Dendritic cell treated with granulocyte-macrophage colony-stimulating factor and Interleukin-4, amounts not matched to agents 40 ng/mL and 50 ng/mL, for 4 days (primary cell): ENCODE results near the gene C9orf78.

Source experiments
- H3K27ac Mint-ChIP-seq: one replicate; pipeline ENCODE4 v1.8.0; 2022; ENCODE audit warnings: mild to moderate bottlenecking, mixed read lengths
- H3K27me3 Mint-ChIP-seq: one replicate; pipeline ENCODE4 v1.8.0; 2022; ENCODE audit warnings: mild to moderate bottlenecking, mixed read lengths
- H3K36me3 Mint-ChIP-seq: one replicate; pipeline ENCODE4 v1.8.0; 2022; ENCODE audit warnings: low read depth, mixed read lengths
- H3K4me1 Mint-ChIP-seq: one replicate; pipeline ENCODE4 v1.8.0; 2022; ENCODE audit warnings: low read depth, mixed read lengths
- H3K4me3 Mint-ChIP-seq: one replicate; pipeline ENCODE4 v1.8.0; 2022; ENCODE audit warnings: mild to moderate bottlenecking, moderate library complexity, mixed read lengths
- H3K9me3 Mint-ChIP-seq: one replicate; pipeline ENCODE4 v1.8.0; 2022; ENCODE audit warnings: mixed read lengths
- intact Hi-C: fragments of 100-400 bp; cut with micrococcal nuclease; formaldehyde crosslinking; loops from one replicate; pipeline ENCODE4 v1.15.0; 2022

C9orf78 gene

DNA sequence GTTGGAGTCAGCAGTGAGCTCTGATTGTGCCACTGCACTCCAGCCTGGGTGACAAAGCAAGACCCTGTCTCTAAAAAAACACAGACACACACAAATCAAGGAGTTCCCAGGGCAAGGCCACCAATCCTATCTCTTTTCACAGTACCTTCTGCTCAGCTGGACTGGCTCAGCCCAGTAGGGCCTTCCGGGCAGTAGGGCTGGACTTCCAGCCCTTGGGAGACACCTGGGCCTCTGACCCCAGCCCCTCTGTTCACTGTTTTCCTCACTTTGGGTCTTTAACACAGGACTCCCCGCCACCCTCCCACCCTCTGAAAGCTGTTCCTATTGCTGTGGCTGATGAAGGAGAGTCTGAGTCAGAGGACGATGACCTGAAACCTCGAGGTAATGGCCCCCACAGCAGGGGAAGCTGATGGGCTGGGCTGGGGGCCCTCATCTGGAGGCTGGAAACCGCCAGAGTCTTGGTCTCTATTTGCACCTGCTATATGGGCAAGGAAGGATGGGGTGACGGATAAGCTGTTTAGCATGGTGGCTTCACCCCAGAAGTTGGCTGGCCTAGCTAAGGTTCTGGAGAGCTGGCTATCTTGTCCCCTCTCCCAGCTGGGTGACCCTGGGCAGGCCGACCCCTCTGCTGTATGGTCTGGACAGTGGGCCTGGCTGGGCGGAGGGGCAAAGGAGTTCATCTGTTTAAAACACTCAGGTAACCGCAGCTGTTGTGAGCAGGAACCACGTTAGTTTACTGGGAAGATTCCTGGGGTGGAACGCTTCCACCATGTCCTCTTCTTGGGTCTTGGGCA is 25.8 kb upstream of the C9orf78 start:
- Mint-ChIP-seq H3K4me1 (peaks cover 9% of the 10 kb centered on the region), H3K4me3 (no peak overlapping the region), H3K27me3 (no peaks in the 10 kb centered on the region), H3K36me3 (peaks cover 91% of the 10 kb centered on the region), H3K9me3 (no peaks in the 10 kb centered on the region), H3K27ac (no peak overlapping the region)
- intact Hi-C loops: no loop called here

DNA sequence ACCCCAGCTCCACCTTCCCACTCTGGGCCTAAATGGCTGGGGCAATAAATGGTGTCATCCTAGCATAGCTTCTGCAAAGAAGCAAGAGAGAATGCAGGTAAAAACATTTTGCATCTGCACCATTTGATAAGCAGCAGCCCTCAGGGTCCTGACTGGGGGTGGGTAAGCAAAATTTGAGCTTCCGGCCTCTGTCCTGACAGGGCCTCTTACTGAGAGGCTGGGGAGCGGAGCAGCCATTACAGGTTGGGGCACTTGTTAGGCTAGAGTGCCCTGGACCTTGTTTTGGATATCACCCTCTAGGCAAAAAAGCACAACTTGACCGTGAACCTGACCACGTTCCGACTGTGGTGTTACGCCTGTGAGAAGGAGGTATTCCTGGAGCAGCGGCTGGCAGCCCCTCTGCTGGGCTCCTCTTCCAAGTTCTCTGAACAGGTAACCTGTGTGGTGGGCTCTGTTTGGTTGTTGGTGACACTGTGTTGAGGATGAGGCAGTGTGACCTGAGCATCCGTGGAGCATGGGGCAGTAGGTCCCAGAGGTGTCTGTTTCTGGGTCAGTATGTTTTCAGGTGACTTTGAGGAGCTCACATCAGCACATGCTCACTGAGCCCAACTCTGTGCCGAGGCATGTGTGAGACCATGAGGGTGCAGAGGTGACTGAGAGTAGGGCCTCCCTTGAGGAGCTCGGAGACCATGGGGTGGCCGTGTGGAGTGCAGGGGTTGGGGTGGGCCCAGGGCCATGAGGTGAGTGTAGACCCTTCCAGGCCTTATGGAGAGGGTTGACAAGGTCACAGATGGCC is 23.3 kb upstream of the C9orf78 start:
- Mint-ChIP-seq H3K36me3 (peaks cover 94% of the 10 kb centered on the region), H3K9me3 (no peaks in the 10 kb centered on the region), H3K4me1 (no peaks in the 10 kb centered on the region), H3K27me3 (no peaks in the 10 kb centered on the region), H3K27ac (no peak overlapping the region), H3K4me3 (no peak overlapping the region)
- intact Hi-C loops: no loop called here

DNA sequence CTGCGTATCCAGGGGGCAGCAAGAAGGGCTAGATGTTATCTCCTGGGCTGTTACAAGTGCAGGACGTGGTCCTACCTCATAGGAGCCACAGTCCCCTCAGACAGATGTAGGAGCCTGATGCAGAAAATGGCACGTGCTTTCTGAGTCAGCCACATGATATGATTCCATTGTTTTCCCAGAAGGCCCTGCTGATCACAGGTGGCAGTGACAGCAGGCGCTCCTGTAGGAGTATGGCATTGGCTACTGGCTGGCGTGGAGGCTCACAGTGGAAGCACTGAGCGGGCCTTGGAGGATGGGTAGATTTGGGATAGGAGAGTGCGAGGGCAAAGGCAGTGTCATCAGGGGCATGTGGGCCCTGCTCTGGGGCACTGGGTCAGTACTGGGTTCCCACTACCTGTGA is 22.1 kb upstream of the C9orf78 start:
- H3K4me1 Mint-ChIP-seq: no peaks in the 10 kb centered on the region

DNA sequence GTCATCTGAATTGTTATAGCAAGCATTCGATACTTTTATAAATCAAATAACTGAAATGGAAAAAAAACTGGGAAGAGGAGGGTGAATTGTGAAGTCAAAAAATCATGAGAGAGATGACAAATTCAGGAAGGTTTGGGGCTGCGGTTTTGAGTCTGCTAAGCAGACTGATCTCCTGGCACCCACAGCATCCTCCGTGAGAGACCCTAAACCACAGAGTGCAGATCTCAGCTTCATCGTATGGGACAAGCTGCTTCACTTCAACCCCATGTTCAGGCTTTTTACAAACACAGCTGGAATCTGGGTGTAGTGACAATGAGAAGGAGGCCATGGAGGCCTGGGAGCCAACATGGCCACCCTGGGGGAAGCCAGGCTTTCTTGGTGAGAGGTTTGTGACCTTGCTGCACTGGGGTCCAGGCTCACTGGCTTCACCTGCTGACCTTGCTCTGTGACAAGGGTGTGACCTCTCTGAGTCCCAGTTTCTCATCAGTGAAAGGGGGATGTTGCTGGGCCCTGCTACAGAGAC is 19.6 kb upstream of the C9orf78 start:
- Mint-ChIP-seq H3K4me3 (no peak overlapping the region), H3K9me3 (no peaks in the 10 kb centered on the region), H3K27me3 (no peaks in the 10 kb centered on the region), H3K36me3 (peaks cover 100% of the 10 kb centered on the region), H3K4me1 (no peaks in the 10 kb centered on the region), H3K27ac (no peak overlapping the region)
- intact Hi-C loops: no loop called here

More for the DNA sequence above, 22.1 kb upstream of the C9orf78 start:
- H3K9me3 Mint-ChIP-seq: no peaks in the 10 kb centered on the region
- H3K27me3 Mint-ChIP-seq: no peaks in the 10 kb centered on the region
- peaks cover 94% of the 10 kb centered on the region for H3K36me3 Mint-ChIP-seq
- no peak overlapping the region for H3K4me3 Mint-ChIP-seq
- no peak overlapping the region for H3K27ac Mint-ChIP-seq
- intact Hi-C loops: no loop called here

DNA sequence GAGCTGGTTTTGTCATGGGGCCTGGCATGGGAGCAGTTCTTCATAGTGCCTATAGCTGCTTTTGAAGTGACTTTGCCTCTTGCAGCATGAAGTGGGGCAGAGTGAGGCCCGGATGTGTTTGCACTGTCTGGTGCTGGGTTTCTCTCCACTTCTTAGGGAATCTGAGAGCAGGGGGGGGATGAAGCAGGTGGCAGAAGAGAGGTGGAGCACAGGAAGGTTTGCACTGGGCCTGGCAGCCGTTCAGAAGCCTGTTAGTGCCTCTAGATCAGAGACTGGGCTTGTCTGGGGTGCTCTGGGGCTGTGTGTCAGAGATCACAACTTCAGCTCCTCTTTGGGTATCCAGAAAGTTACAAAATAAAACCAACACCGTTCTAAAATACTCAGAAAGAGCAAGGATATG is 18.5 kb upstream of the C9orf78 start:
- H3K27ac Mint-ChIP-seq: no peak overlapping the region
- H3K36me3 Mint-ChIP-seq: peaks cover 92% of the 10 kb centered on the region
- H3K9me3 Mint-ChIP-seq: no peaks in the 10 kb centered on the region
- H3K4me3 Mint-ChIP-seq: no peak overlapping the region
- H3K27me3 Mint-ChIP-seq: no peaks in the 10 kb centered on the region
- intact Hi-C loops: no loop called here
- no peaks in the 10 kb centered on the region for H3K4me1 Mint-ChIP-seq

DNA sequence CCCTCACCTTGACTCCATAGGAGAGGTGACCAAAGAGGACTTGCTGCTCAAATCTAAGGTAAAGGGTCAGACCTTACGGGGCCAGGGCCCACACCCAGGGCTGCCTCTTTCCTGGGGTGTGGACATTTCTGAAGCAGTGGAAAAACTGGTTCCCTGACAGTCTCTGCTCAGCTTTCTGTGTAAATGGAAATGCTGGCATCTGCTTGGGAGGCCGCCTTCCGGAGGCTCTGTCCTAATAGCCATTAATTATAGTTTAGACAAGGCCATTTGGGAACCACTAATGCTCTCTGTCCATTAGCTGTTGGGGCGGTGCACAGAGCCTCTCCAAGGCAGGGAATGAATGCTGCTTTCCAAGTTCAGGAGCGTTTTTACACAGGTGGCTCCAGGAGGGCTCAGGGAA is 17.5 kb upstream of the C9orf78 start:
- Mint-ChIP-seq H3K27ac (no peak overlapping the region), H3K9me3 (no peaks in the 10 kb centered on the region)

DNA sequence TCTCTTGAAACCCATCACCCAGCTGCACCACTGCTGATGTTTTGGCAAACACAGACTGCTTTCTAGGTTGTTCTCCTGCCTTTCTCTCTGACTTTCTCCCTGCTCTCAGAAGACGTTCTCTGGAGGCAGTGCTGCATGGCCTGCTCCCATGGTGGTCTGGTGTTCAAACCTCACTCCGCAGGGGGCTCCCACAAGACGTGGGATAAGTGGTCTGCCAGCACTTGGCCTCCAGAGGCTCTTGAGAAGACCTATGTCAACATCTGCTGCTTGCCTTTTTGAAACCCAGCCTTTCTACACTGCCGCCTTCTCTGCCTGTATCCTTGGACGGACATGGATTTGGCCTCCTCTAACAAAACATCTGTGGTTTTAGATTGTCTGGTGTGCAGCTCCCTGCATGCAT is 16.7 kb upstream of the C9orf78 start:
- no peaks in the 10 kb centered on the region for H3K9me3 Mint-ChIP-seq
- intact Hi-C loops: no loop called here
- H3K36me3 Mint-ChIP-seq: peaks cover 74% of the 10 kb centered on the region
- H3K4me1 Mint-ChIP-seq: peaks cover 4% of the 10 kb centered on the region
- H3K27ac Mint-ChIP-seq: no peak overlapping the region
- no peak overlapping the region for H3K4me3 Mint-ChIP-seq
- no peaks in the 10 kb centered on the region for H3K27me3 Mint-ChIP-seq

More for the DNA sequence above, 17.5 kb upstream of the C9orf78 start:
- intact Hi-C loops: no loop called here
- Mint-ChIP-seq H3K27me3 (no peaks in the 10 kb centered on the region), H3K4me1 (no peaks in the 10 kb centered on the region), H3K4me3 (no peak overlapping the region), H3K36me3 (peaks cover 81% of the 10 kb centered on the region)

DNA sequence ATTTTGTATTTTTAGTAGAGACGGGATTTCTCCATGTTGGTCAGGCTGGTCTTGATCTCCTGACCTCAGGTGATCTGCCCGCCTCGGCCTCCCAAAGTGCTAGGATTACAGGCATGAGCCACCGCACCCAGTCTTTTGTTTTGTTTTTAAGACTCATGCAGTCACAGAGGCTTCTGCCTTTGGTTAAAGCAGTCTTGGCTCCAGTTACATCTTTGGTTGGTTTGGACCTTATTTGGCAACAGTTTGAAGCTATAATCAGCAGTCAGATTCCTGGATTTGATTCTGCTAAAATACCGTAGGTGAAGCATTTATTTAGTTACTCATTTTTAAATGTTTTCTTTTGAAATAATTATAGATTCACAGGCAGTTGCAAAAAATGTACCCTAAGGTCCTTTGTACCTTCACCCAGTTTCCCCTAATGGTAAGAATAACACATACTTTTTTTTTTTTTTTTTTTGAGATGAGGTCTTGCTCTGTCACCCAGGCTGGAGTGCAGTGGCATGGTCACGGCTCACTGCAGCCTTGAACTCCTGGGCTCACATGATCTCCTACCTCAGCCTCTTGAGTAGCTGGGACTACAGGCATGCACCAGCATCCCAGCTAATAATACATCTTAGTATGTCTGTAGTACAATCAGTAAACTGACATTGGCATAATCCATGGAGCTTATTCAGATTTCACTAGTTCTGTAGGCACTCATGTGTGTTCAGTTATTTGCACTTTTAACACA is 15.9 kb upstream of the C9orf78 start:
- Mint-ChIP-seq H3K4me3 (no peak overlapping the region), H3K36me3 (peaks cover 65% of the 10 kb centered on the region), H3K27me3 (no peaks in the 10 kb centered on the region), H3K4me1 (peaks cover 8% of the 10 kb centered on the region), H3K9me3 (no peaks in the 10 kb centered on the region), H3K27ac (no peak overlapping the region)
- intact Hi-C loops: no loop called here

DNA sequence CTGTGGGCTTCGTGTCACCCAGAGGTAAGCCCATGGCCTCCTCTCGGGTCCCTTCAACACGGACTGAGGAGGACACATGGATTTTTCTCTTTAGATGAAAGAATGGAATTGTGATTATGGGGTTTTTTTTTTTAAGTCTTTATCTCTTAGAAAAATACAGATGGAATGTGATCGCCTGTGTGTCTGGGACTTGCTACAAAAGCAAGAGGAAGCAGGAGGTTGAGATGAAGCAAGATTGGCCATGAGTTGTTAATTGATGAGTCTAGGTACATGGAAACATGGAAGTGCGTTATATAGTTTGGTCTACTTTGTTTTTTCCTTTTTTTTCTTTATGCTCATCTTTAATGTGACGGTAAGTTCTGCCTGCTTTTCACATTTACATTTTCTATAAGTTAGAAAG is 14.8 kb upstream of the C9orf78 start:
- H3K4me3 Mint-ChIP-seq: no peak overlapping the region
- H3K27ac Mint-ChIP-seq: no peak overlapping the region
- H3K9me3 Mint-ChIP-seq: no peaks in the 10 kb centered on the region
- intact Hi-C loops: no loop called here
- H3K36me3 Mint-ChIP-seq: peaks cover 54% of the 10 kb centered on the region
- no peaks in the 10 kb centered on the region for H3K27me3 Mint-ChIP-seq
- H3K4me1 Mint-ChIP-seq: peaks cover 8% of the 10 kb centered on the region

DNA sequence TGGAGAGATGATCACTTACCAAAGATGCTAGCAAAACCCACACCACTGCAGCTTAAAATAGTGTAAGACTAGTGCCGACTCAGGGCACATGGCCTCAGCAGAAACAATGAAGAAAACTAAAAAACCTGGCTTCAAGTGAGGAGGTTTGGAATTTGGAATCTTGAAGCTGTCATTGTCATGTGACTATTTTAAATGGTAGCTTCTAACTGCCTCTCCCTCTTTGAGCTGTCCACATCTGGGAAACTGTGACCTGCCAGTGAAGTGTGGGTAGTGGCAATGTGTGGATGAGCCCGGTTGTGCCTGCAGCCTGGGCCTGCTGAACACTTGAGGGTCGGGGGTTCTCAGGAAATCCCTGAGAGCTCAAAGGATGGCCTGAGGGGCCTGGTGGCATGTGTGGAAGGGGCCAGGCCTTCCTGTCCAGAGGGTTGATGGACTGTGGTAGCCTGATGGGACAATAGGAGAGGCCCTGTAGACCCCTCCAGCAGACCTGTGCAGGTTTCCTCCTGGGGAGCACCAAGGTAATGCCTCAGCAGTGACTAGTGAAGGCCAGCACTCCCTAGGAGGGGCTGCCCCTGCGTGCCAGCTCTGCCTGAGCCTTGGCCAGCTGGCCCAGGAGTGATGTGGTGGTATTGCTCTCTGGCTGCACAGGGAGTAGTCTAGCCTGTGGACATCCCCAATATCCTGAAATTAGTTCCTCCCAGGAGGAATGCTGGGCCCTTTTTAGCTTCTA is 13.8 kb upstream of the C9orf78 start:
- Mint-ChIP-seq H3K36me3 (peaks cover 44% of the 10 kb centered on the region), H3K27ac (no peak overlapping the region)

DNA sequence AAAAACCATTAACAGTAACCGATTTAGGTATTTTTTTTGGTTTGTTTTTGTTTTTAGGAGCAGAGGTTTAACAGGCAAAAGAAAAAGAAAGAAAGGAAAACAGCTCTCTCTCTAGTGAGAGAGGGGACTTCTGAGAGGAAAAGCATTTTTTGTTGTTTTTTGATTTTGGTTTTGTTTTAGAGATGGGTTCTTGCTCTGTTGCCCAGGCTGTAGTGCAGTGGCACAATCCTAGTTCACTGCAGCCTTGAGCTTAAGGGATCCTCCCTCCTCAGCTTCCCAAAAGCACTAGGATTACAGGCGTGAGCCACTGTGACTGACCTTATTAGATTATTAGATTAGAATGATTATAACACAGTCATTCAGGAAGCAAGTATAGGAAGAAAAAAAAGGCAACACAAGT is 10.3 kb upstream of the C9orf78 start:
- Mint-ChIP-seq H3K27me3 (no peaks in the 10 kb centered on the region), H3K36me3 (peaks cover 9% of the 10 kb centered on the region), H3K27ac (no peak overlapping the region), H3K4me3 (no peak overlapping the region), H3K9me3 (no peaks in the 10 kb centered on the region), H3K4me1 (peaks cover 8% of the 10 kb centered on the region)
- intact Hi-C loops: no loop called here

More for the DNA sequence above, 13.8 kb upstream of the C9orf78 start:
- H3K27me3 Mint-ChIP-seq: no peaks in the 10 kb centered on the region
- no peak overlapping the region for H3K4me3 Mint-ChIP-seq
- H3K4me1 Mint-ChIP-seq: peaks cover 8% of the 10 kb centered on the region
- intact Hi-C loops: no loop called here
- H3K9me3 Mint-ChIP-seq: no peaks in the 10 kb centered on the region

DNA sequence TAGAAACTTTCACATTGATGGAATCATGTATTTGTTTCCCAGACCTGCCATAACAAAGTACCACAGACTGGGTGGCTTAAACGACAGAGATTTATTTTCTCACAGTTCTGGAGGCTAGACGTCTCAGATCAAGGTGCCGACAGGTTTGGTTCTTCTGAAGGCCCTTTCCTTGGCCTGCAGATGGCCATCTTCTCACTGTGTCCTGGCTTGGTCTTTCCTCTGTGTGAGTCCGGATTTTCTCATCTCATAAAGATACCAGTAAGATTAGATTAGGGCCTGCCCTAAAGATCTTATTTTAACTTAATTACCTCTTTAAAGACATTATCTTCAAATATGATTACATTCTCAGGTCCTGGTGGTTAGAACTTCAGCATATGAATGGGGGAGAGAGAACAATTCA is 6.0 kb upstream of the C9orf78 start:
- H3K27ac Mint-ChIP-seq: no peak overlapping the region

DNA sequence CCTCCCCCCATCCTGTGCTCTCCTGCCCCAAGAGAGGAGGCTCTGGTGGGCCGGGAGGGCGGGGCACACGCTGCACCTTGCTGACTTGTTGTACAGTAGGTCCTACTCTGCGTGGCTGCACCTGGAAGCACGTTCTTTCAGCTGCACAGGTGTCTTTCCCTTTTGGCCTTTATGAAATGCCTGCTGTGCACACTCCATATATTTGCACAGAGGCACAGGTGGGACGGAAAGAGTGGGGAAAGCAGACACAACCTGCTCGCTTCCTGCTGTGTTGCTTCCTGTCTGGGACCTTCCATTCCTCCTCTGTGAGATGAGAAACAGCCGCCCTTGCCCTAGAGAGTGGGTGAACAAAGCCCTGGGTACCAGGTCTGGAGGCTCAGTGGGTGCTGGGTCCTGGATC is 5.0 kb upstream of the C9orf78 start:
- intact Hi-C loops: no loop called here
- Mint-ChIP-seq H3K9me3 (no peaks in the 10 kb centered on the region), H3K36me3 (peaks cover 16% of the 10 kb centered on the region), H3K4me3 (no peak overlapping the region), H3K27ac (no peak overlapping the region), H3K27me3 (no peaks in the 10 kb centered on the region), H3K4me1 (peaks cover 39% of the 10 kb centered on the region)

More for the DNA sequence above, 6.0 kb upstream of the C9orf78 start:
- no peaks in the 10 kb centered on the region for H3K9me3 Mint-ChIP-seq
- H3K4me1 Mint-ChIP-seq: peaks cover 34% of the 10 kb centered on the region
- no peak overlapping the region for H3K4me3 Mint-ChIP-seq
- H3K27me3 Mint-ChIP-seq: no peaks in the 10 kb centered on the region
- H3K36me3 Mint-ChIP-seq: peaks cover 6% of the 10 kb centered on the region
- intact Hi-C loops: no loop called here
